GDM1 (cell line): ENCODE results near the gene NDUFAF3.

Experiments
- DNase-seq: peaks from one replicate; lab custom pipeline; 2025; lab: John Stamatoyannopoulos, UW

NDUFAF3 gene

GRCh38 chr3:49021813-49022687, at the start of gene NDUFAF3:
Gene NDUFAF3, plus strand, starts transcription at chr3:49022121. Its CDS starts 24 bp downstream, at chr3:49022145.
- peak; percentile 82 for DNase-seq

GRCh38 chr3:48974076-48974864, 47.7 kb upstream of the NDUFAF3 start:
- no peak for DNase-seq

GRCh38 chr3:48979451-48979850, 42.5 kb upstream of the NDUFAF3 start:
- DNase-seq: no peak

GRCh38 chr3:48980295-48980694, 41.6 kb upstream of the NDUFAF3 start:
- DNase-seq: no peak

- no peak for DNase-seq
Observed at GRCh38 chr3:48982016-48982415, 39.9 kb upstream of the NDUFAF3 start.

- no peak for DNase-seq
Observed at GRCh38 chr3:48982686-48983085, 39.2 kb upstream of the NDUFAF3 start.

GRCh38 chr3:48983096-48983495, 38.8 kb upstream of the NDUFAF3 start:
- no peak for DNase-seq

GRCh38 chr3:48984663-48985062, 37.3 kb upstream of the NDUFAF3 start:
- no peak for DNase-seq

GRCh38 chr3:48985831-48986376, 36.0 kb upstream of the NDUFAF3 start:
- DNase-seq: no peak

- DNase-seq: no peak
Observed at GRCh38 chr3:48989126-48989795, 32.7 kb upstream of the NDUFAF3 start.

- peak; percentile 53 for DNase-seq
Observed at GRCh38 chr3:48989796-48990635, 31.9 kb upstream of the NDUFAF3 start, which contains the start of gene P4HTM. Gene P4HTM, plus strand, starts transcription at chr3:48990241. Its CDS starts 16 bp downstream, at chr3:48990257.

GRCh38 chr3:48990636-48991469, 31.1 kb upstream of the NDUFAF3 start:
- DNase-seq: no peak

GRCh38 chr3:48991851-48992545, 29.9 kb upstream of the NDUFAF3 start:
- DNase-seq: no peak

GRCh38 chr3:48993834-48994233, 28.1 kb upstream of the NDUFAF3 start:
- DNase-seq: no peak

GRCh38 chr3:48996640-48997039, 25.3 kb upstream of the NDUFAF3 start:
- no peak for DNase-seq

- DNase-seq: no peak
Observed at GRCh38 chr3:48997102-48997635, 24.8 kb upstream of the NDUFAF3 start.

GRCh38 chr3:48997714-48998637, 23.9 kb upstream of the NDUFAF3 start:
- no peak for DNase-seq
